ENCODE data around the gene INPP5D. TPM values are rescaled to one million over a fixed set of nuclear protein-coding genes. Genes with fewer than 3 reads are reported as not detected.

Gene INPP5D
- total and polyA plus RNA-seq, 4 donors = 11.4 to 22.6 (median 17.4) TPM

DNA sequence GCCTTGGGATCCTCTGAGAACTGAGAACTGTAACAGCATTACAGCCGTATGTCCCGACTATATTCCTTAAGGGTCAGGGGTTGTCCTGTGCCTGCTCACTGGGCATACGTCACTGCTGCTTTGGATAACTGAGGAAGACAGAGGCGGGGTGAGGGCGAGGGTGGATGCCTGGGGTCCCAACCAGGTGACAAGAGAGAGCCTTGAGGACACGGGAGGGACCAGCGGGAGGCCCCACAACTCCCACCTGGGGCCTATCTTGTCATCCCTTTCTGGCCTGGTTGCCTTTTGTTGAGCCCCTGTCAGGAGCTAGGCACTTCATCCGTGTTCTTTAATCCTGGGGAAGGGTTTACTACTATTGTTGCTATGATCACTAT, 28.8 kb downstream of the INPP5D start:
- Histone ChIP-seq H3K27me3 (ENCODE audit: control insufficient read depth, insufficient read depth, low read length) (no peaks in the 10 kb centered on the region), H3K36me3 (ENCODE audit: control insufficient read depth, insufficient read depth, low read length) (no peaks in the 10 kb centered on the region), H3K9me3 (ENCODE audit: control insufficient read depth, insufficient read depth, low read length) (no peaks in the 10 kb centered on the region), H3K27ac (ENCODE audit: low read depth, low read length) (no peak overlapping the region), H3K4me3 (ENCODE audit: low read depth, low read length) (no peak overlapping the region), H3K4me1 (ENCODE audit: control insufficient read depth, insufficient read depth, low read length) (peaks cover 4% of the 10 kb centered on the region)
- WGBS (ENCODE audit: insufficient coverage) = 90% methylated on average over 5 of the region's 8 CpGs
- DNase-seq (ENCODE audit: low read depth in 4 of 6, low spot score in 6 of 6) = no peak

DNA sequence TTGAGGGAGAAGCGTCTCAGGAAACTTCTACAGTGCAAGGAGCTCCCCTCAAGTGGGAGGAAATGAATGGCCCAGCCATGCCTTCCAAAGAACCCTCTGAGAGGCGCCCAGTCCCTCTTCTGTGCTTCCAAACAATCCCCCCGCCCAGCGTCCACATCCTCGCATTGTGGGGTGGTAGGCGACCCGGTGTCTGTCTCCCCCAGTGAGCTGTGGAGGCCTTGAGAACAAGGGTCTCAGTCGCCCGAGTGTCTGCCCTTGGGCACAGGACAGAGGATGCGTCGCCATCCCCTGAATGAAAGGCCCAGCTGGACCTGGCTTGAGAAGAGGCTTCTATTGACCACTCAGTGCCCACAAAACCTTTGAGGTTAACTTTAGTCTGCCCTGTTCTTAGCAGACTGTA, 29.7 kb downstream of the INPP5D start:
- H3K4me1 ChIP-seq (ENCODE audit: control insufficient read depth, insufficient read depth, low read length) = peaks cover 4% of the 10 kb centered on the region
- no peaks in the 10 kb centered on the region for H3K9me3 ChIP-seq (ENCODE audit: control insufficient read depth, insufficient read depth, low read length)
- 90% methylated on average over 7 of the region's 11 CpGs for WGBS (ENCODE audit: insufficient coverage)
- no peak overlapping the region for H3K27ac ChIP-seq (ENCODE audit: low read depth, low read length)
- DNase-seq (ENCODE audit: low read depth in 4 of 6, low spot score in 6 of 6) = no peak
- H3K36me3 ChIP-seq (ENCODE audit: control insufficient read depth, insufficient read depth, low read length) = no peaks in the 10 kb centered on the region
- H3K27me3 ChIP-seq (ENCODE audit: control insufficient read depth, insufficient read depth, low read length) = no peaks in the 10 kb centered on the region
- no peak overlapping the region for H3K4me3 ChIP-seq (ENCODE audit: low read depth, low read length)

DNA sequence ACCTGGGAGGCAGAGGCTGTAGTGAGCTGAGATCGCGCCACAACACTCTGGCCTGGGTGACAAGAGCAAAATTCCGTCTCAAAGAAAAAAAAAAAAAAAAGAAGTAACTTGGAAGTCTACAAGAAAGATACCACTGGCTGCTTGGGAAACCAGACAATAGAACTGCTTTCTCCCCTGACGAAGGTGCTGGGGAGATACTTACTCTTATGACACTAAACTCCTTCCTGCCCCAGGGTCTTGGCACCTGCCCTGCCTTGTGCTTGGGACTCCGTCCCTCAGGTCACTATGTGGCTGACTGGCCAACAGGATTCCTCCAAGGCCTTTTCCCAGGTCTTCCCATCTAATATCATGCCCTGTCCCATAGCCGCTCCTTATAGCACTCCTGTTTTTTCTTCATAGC, 30.7 kb downstream of the INPP5D start:
- WGBS (ENCODE audit: insufficient coverage) = 91% methylated on average over 6 of the region's 6 CpGs
- no peak overlapping the region for H3K4me3 ChIP-seq (ENCODE audit: low read depth, low read length)
- H3K36me3 ChIP-seq (ENCODE audit: control insufficient read depth, insufficient read depth, low read length) = no peaks in the 10 kb centered on the region
- H3K4me1 ChIP-seq (ENCODE audit: control insufficient read depth, insufficient read depth, low read length) = peaks cover 4% of the 10 kb centered on the region
- H3K9me3 ChIP-seq (ENCODE audit: control insufficient read depth, insufficient read depth, low read length) = no peaks in the 10 kb centered on the region
- DNase-seq (ENCODE audit: low read depth in 4 of 6, low spot score in 6 of 6) = no peak
- no peaks in the 10 kb centered on the region for H3K27me3 ChIP-seq (ENCODE audit: control insufficient read depth, insufficient read depth, low read length)
- H3K27ac ChIP-seq (ENCODE audit: low read depth, low read length) = no peak overlapping the region

DNA sequence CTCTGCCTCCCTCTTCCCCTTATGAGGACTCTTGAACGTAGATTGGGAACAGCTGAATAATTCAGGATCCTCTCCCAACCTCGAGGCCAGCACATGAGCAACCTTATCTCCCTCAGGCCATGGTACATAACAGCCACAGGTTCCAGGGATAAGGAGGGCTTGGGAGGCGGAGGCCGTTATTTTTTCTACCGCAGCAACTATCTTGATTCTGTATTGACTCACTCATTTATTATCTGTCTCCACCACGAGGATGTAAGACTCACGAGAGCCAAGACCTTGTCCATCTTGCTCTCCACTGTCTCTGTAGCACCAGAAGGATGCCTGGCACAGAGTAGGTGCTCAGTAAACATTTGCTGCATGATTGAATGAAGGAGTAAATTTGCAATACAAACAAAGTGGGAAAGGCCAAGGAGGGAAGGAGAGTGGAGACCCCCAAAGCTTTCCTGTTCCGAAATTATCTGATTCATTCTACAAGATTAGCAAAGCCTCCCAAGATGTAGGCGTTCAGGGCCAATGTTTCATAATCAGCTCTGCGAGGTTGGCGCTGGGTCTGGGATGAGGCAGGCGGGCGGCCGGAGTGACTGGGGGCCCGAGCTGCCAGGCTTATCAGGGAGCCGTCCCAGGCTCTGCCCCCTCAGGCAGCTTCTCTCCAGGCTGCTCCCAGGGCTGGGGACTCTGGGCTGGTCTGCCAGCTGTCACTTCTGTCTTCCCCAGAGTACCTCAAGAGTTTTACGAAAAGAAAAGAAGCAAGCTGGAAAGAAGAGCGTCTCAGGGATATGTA, 31.6 kb downstream of the INPP5D start:
- no peak overlapping the region for H3K4me3 ChIP-seq (ENCODE audit: low read depth, low read length)
- peaks cover 4% of the 10 kb centered on the region for H3K4me1 ChIP-seq (ENCODE audit: control insufficient read depth, insufficient read depth, low read length)
- 92% methylated on average over 12 of the region's 18 CpGs for WGBS (ENCODE audit: insufficient coverage)
- no peaks in the 10 kb centered on the region for H3K9me3 ChIP-seq (ENCODE audit: control insufficient read depth, insufficient read depth, low read length)
- H3K27ac ChIP-seq (ENCODE audit: low read depth, low read length) = no peak overlapping the region
- H3K36me3 ChIP-seq (ENCODE audit: control insufficient read depth, insufficient read depth, low read length) = no peaks in the 10 kb centered on the region
- DNase-seq (ENCODE audit: low read depth in 4 of 6, low spot score in 6 of 6) = no peak
- H3K27me3 ChIP-seq (ENCODE audit: control insufficient read depth, insufficient read depth, low read length) = no peaks in the 10 kb centered on the region

DNA sequence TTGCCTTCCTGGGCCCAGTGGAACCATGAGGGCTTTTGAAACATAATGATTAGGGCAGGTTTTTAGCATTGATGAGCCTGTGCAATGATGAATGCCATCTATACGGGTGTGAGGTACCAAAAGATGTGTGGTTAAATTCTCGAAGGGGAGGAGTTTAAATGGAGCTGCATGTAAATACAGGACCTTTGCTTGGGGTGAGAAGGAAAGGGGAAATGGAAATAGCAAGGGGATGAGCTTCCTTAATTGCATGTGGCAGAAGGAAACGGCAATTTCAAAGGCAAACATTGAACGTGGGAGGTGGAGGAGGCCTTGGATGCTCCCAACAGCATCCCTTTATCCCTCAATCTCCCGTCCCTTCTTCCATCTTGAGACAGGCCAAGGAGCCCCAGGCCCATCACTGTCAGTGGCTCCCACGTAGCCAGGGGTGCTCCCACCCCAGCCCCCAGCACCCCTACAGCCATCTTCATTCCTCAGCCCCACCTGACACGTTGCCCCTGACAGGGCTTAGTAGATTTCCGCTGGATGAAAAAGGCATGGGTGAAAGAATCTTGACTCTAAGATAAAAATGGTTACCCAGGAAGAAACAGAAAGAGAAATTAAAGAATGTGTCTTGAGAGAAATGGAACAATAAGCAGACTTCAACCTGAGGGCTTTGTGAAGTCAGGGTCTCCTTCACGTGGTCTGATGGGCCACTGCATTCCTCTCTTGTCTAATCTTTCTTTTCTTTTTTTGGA, 32.5 kb downstream of the INPP5D start:
- no peak for DNase-seq (ENCODE audit: low read depth in 4 of 6, low spot score in 6 of 6)
- WGBS (ENCODE audit: insufficient coverage) = 79% methylated on average over 3 of the region's 9 CpGs

DNA sequence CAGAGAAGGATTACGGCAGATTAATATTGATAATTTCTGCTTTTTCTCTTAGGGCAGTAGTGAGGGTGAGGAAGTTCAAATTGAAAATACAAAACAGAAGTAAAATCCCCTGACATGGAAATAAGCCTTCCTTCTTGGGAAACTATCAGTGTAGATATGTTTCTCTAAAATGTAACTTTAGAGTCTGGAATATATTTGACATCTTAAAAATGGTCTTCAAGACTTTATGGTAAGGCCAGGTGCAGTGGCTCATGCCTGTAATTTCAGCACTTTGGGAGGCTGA, 33.0 kb downstream of the INPP5D start:
- Histone ChIP-seq H3K27ac (ENCODE audit: low read depth, low read length) (no peak overlapping the region), H3K9me3 (ENCODE audit: control insufficient read depth, insufficient read depth, low read length) (no peaks in the 10 kb centered on the region), H3K36me3 (ENCODE audit: control insufficient read depth, insufficient read depth, low read length) (no peaks in the 10 kb centered on the region), H3K27me3 (ENCODE audit: control insufficient read depth, insufficient read depth, low read length) (no peaks in the 10 kb centered on the region), H3K4me3 (ENCODE audit: low read depth, low read length) (no peak overlapping the region), H3K4me1 (ENCODE audit: control insufficient read depth, insufficient read depth, low read length) (peaks cover 4% of the 10 kb centered on the region)
- WGBS (ENCODE audit: insufficient coverage) = no CpG with 5 or more reads among the region's 1 CpG
- no peak for DNase-seq (ENCODE audit: low read depth in 4 of 6, low spot score in 6 of 6)

More for the DNA sequence above, 32.5 kb downstream of the INPP5D start:
- H3K27me3 ChIP-seq (ENCODE audit: control insufficient read depth, insufficient read depth, low read length) = no peaks in the 10 kb centered on the region
- H3K4me1 ChIP-seq (ENCODE audit: control insufficient read depth, insufficient read depth, low read length) = peaks cover 4% of the 10 kb centered on the region
- no peaks in the 10 kb centered on the region for H3K36me3 ChIP-seq (ENCODE audit: control insufficient read depth, insufficient read depth, low read length)
- no peaks in the 10 kb centered on the region for H3K9me3 ChIP-seq (ENCODE audit: control insufficient read depth, insufficient read depth, low read length)
- H3K27ac ChIP-seq (ENCODE audit: low read depth, low read length) = no peak overlapping the region
- H3K4me3 ChIP-seq (ENCODE audit: low read depth, low read length) = no peak overlapping the region

DNA sequence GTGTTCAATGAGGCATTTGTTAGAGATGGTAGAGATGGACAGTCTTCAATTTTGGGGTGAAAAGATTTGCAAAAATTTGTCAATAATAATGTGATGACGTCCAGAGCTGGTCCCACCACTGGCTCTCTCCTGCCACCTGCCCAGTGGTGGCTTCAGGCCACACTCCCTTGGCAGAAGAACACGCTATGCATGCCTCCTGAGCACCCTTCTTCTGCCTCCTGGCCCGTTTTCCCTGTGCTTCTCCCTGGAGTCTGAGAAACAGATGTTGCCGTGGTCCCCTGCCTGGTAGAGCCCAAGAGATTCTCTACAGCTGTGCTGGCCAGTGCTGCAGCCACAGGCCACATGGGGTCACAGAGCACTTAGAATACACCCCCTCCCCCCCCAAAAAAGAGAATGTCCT, 33.6 kb downstream of the INPP5D start:
- WGBS (ENCODE audit: insufficient coverage) = 78% methylated on average over 4 of the region's 4 CpGs
- Histone ChIP-seq H3K27me3 (ENCODE audit: control insufficient read depth, insufficient read depth, low read length) (no peaks in the 10 kb centered on the region), H3K9me3 (ENCODE audit: control insufficient read depth, insufficient read depth, low read length) (no peaks in the 10 kb centered on the region)

DNA sequence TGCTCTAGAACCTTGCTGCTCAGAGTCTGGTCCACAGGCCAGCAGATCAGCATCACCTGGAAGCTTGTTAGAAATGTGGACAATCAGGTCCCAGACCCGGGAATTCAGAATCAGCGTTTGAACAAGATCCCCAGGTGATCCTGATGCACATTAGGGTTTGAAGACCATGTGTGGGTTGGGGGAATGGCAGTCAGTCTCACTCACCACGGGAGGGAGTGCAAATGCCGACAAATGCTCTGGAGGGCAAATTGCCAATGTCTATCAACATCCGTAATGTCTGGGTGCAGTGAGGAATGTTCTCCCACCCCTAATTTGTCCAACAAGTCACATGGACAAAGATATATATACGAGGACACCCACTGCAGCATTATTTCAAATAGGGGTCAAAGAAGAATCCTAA, 34.5 kb downstream of the INPP5D start:
- no peaks in the 10 kb centered on the region for H3K36me3 ChIP-seq (ENCODE audit: control insufficient read depth, insufficient read depth, low read length)
- DNase-seq (ENCODE audit: low read depth in 4 of 6, low spot score in 6 of 6) = no peak
- H3K27me3 ChIP-seq (ENCODE audit: control insufficient read depth, insufficient read depth, low read length) = no peaks in the 10 kb centered on the region
- no peaks in the 10 kb centered on the region for H3K9me3 ChIP-seq (ENCODE audit: control insufficient read depth, insufficient read depth, low read length)
- no peak overlapping the region for H3K27ac ChIP-seq (ENCODE audit: low read depth, low read length)
- no peaks in the 10 kb centered on the region for H3K4me1 ChIP-seq (ENCODE audit: control insufficient read depth, insufficient read depth, low read length)
- H3K4me3 ChIP-seq (ENCODE audit: low read depth, low read length) = no peak overlapping the region
- 41% methylated on average over 4 of the region's 6 CpGs for WGBS (ENCODE audit: insufficient coverage)

More for the DNA sequence above, 33.6 kb downstream of the INPP5D start:
- peaks cover under 1% of the 10 kb centered on the region for H3K4me1 ChIP-seq (ENCODE audit: control insufficient read depth, insufficient read depth, low read length)
- no peaks in the 10 kb centered on the region for H3K36me3 ChIP-seq (ENCODE audit: control insufficient read depth, insufficient read depth, low read length)
- no peak overlapping the region for H3K4me3 ChIP-seq (ENCODE audit: low read depth, low read length)
- no peak overlapping the region for H3K27ac ChIP-seq (ENCODE audit: low read depth, low read length)
- no peak for DNase-seq (ENCODE audit: low read depth in 4 of 6, low spot score in 6 of 6)

DNA sequence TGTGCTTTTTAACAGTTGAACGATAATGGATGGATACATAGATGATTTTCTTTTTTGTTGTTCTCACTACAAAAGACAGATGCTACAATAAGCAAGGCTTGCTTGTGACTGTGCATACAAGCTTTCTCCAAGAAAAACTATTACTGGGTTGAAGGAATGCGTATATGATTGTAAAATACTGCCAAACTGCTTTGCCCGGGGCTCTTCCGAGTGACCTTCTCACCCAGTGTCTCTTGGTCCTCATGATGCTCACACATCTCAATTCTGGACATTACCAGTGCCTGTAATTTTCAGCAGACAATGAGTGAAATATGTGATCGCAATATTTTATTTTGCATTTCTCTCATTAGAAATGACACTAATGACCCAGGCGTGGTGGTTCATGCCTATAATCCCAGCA, 35.9 kb downstream of the INPP5D start:
- Histone ChIP-seq H3K27me3 (ENCODE audit: control insufficient read depth, insufficient read depth, low read length) (no peaks in the 10 kb centered on the region), H3K4me3 (ENCODE audit: low read depth, low read length) (no peak overlapping the region), H3K9me3 (ENCODE audit: control insufficient read depth, insufficient read depth, low read length) (no peaks in the 10 kb centered on the region), H3K4me1 (ENCODE audit: control insufficient read depth, insufficient read depth, low read length) (no peaks in the 10 kb centered on the region), H3K27ac (ENCODE audit: low read depth, low read length) (no peak overlapping the region), H3K36me3 (ENCODE audit: control insufficient read depth, insufficient read depth, low read length) (no peaks in the 10 kb centered on the region)
- WGBS (ENCODE audit: insufficient coverage) = 100% methylated on average over 1 of the region's 6 CpGs
- DNase-seq (ENCODE audit: low read depth in 4 of 6, low spot score in 6 of 6) = no peak

DNA sequence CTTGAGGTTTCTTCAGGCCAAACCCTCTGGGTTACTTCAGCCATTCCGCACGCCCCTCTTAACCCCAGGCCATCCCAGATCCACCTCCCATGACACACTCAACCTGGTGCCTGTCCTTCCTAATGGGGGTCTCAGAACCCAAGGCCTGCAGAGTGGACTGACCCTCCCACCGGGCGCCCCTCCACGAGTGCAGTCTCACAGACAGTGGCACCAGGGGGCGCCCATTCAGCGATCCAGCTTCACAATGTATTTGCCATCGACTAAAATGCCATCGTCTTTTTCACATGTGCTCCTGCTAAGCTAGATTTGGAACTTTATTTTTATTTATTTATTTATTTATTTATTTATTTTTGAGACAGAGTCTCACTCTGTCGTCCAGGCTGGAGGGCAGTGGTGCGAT, 38.5 kb downstream of the INPP5D start:
- no peak for DNase-seq (ENCODE audit: low read depth in 4 of 6, low spot score in 6 of 6)
- no peak overlapping the region for H3K4me3 ChIP-seq (ENCODE audit: low read depth, low read length)
- H3K27me3 ChIP-seq (ENCODE audit: control insufficient read depth, insufficient read depth, low read length) = no peaks in the 10 kb centered on the region
- WGBS (ENCODE audit: insufficient coverage) = 74% methylated on average over 7 of the region's 11 CpGs
- no peaks in the 10 kb centered on the region for H3K9me3 ChIP-seq (ENCODE audit: control insufficient read depth, insufficient read depth, low read length)
- no peak overlapping the region for H3K27ac ChIP-seq (ENCODE audit: low read depth, low read length)
- H3K4me1 ChIP-seq (ENCODE audit: control insufficient read depth, insufficient read depth, low read length) = no peaks in the 10 kb centered on the region
- no peaks in the 10 kb centered on the region for H3K36me3 ChIP-seq (ENCODE audit: control insufficient read depth, insufficient read depth, low read length)
